Stimulated activated naive CD8-positive, alpha-beta T cell treated with anti-CD3 and anti-CD28 coated beads, Interleukin-15, amount 100 ng/mL, for 72 hours (primary cell): Measurements from ENCODE around the gene CCM2.
A peak's percentile ranks its signal among the peaks of the same experiment; 100 is the strongest.

ENCODE experiments used
- ATAC-seq: fragments of 150-1000 bp; cut with Tn5 transposase; 2 replicates; pipeline ENCODE4 v1.10.0; 2021; ENCODE audit warnings: mild to moderate bottlenecking, moderate library complexity
- DNase-seq, 2 donors: peaks; one replicate each; pipeline ENCODE4 v3.0.0; 2021 to 2022
- H3K27ac Mint-ChIP-seq, 2 donors: one replicate each; pipeline ENCODE4 v1.8.0; 2022; ENCODE audit warnings: mild to moderate bottlenecking in 2 of 2, mixed read lengths in 2 of 2, moderate library complexity in 2 of 2
- H3K27me3 Mint-ChIP-seq: one replicate; pipeline ENCODE4 v1.8.0; 2022; ENCODE audit warnings: mixed read lengths
- H3K4me1 Mint-ChIP-seq: one replicate; pipeline ENCODE4 v1.8.0; 2022; ENCODE audit warnings: mild to moderate bottlenecking, mixed read lengths
- H3K4me3 Mint-ChIP-seq, 2 donors: one replicate each; pipeline ENCODE4 v1.8.0; 2022; ENCODE audit warnings: mild to moderate bottlenecking in 2 of 2, mixed read lengths in 2 of 2, moderate library complexity in 1 of 2
- H3K9me3 Mint-ChIP-seq, 2 donors: one replicate each; pipeline ENCODE4 v1.8.0; 2022; ENCODE audit warnings: mixed read lengths in 2 of 2

The CCM2 gene

DNA sequence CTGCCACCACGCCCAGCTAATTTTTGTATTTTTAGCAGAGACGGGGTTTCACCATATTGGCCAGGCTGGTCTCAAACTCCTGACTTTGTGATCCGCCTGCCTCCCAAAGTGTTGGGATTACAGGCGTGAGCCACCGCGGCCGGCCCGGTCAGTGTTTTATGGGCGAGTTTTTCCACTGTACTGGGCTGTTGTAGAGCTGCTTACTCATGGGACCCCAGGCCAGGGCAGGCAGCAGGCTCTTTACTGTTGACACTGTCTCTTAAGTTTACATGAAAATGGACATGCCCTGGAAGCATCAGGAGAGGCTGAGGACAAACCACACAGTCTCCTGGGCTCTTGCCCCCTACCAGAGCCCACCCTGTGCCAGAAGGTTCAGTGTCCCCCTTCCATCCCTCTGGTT lies 77.6 kb downstream of the CCM2 start:
- ATAC-seq (no peak), DNase-seq (no peak)
- peaks cover 20% of the 10 kb centered on the region for H3K4me1 Mint-ChIP-seq
- H3K27me3 Mint-ChIP-seq: no peaks in the 10 kb centered on the region
- no peak overlapping the region for H3K4me3 Mint-ChIP-seq
- H3K27ac Mint-ChIP-seq: no peak overlapping the region
- H3K9me3 Mint-ChIP-seq: no peaks in the 10 kb centered on the region

DNA sequence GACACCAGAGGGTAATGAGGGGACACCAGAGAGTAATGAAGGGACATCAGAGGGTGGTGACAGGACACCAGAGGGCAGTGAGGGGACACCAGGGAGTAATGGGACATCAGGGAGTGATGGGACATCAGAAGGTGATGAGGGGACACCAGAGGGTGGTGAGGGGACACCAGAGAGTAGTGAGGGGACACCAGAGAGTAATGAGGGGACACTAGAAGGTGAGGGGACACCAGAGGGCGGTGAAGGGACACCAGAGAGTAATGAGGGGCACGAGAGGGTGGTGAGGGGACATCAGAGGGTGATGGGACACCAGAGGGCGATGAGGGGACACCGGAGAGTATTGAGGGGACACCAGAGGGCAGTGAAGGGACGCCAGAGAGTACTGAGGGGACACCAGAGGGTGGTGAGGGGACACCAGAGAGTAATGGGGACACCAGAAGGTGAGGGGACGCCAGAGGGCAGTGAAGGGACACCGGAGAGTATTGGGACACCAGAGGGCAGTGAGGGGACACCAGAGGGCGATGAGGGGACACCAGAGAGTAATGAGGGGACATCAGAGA lies 78.2 kb downstream of the CCM2 start:
- DNase-seq: no peak
- no peak for ATAC-seq
- Mint-ChIP-seq H3K27ac (peak overlapping the region; percentile 53 to 85), H3K9me3 (no peaks in the 10 kb centered on the region), H3K4me3 (no peak overlapping the region), H3K4me1 (peaks cover 14% of the 10 kb centered on the region), H3K27me3 (no peaks in the 10 kb centered on the region)

GRCh38 chr7:45080265-45080957 lies 80.4 kb downstream of the CCM2 start:
- peak; percentile 31 for ATAC-seq
- peak overlapping the region; percentile 52 to 54 for H3K27ac Mint-ChIP-seq

DNA sequence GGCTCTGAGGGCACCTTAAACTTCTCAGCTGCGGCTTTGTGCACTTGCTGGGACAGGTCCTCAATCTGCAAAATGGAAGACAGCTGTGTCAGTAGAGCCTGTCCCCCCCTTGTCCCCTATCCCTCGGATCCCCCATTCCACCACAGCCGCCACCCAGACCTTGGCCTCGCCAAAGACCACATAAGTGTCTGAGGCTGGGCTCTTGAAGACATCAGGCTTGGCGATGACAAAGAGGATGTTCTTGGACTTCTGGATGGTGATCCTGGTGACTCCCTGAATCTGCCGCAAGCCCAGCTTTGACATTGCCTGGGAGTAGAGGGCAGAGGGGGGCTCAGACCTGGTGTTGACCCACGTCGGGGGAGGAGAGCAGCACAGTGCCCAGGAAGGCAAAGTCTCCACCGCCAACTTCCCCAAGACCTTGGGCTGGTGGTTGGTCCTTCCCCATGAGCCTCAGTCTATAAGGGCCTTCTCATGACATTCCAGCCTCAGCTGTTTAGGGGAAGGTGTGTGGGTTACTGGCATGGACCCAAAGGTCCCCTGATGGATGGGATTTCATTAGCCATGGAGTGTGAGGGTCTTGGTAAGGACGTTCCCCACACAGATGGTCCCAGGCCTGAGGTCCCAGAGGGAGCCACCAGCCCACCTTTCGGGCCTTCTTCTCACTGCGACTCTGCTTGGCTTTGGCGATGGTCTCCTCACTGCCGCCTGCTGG lies 81.1 kb downstream of the CCM2 start:
- Mint-ChIP-seq H3K4me3 (no peak overlapping the region), H3K9me3 (no peaks in the 10 kb centered on the region), H3K4me1 (no peaks in the 10 kb centered on the region), H3K27me3 (no peaks in the 10 kb centered on the region), H3K27ac (peak overlapping the region; percentile 38 to 84)
- ATAC-seq (no peak), DNase-seq (peak in 1 of 2 donors; percentile 14)

More at GRCh38 chr7:45080265-45080957, 80.4 kb downstream of the CCM2 start:
- Mint-ChIP-seq H3K4me3 (no peak overlapping the region), H3K9me3 (no peaks in the 10 kb centered on the region), H3K27me3 (no peaks in the 10 kb centered on the region), H3K4me1 (peaks cover 4% of the 10 kb centered on the region)
- DNase-seq: peak in 1 of 2 donors; percentile 20

- Mint-ChIP-seq H3K4me1 (no peaks in the 10 kb centered on the region), H3K27ac (peak overlapping the region in 1 of 2 donors; percentile 84), H3K4me3 (no peak overlapping the region), H3K27me3 (no peaks in the 10 kb centered on the region), H3K9me3 (no peaks in the 10 kb centered on the region)
- no peak for DNase-seq
- ATAC-seq: no peak
Measured at GRCh38 chr7:45081670-45081974, 81.6 kb downstream of the CCM2 start.

GRCh38 chr7:45082031-45082830 lies 82.2 kb downstream of the CCM2 start:
- Mint-ChIP-seq H3K4me3 (no peak overlapping the region), H3K9me3 (no peaks in the 10 kb centered on the region), H3K4me1 (no peaks in the 10 kb centered on the region), H3K27ac (peak overlapping the region in 1 of 2 donors; percentile 84), H3K27me3 (no peaks in the 10 kb centered on the region)
- ATAC-seq: peak; percentile 3
- DNase-seq: no peak

GRCh38 chr7:45082831-45083331 lies 82.9 kb downstream of the CCM2 start:
- Mint-ChIP-seq H3K4me1 (no peaks in the 10 kb centered on the region), H3K27me3 (no peaks in the 10 kb centered on the region)

GRCh38 chr7:45084336-45084735 lies 84.3 kb downstream of the CCM2 start:
- Mint-ChIP-seq H3K27ac (no peak overlapping the region), H3K4me3 (no peak overlapping the region), H3K9me3 (no peaks in the 10 kb centered on the region), H3K4me1 (peaks cover 3% of the 10 kb centered on the region), H3K27me3 (peaks cover 2% of the 10 kb centered on the region)
- ATAC-seq (no peak), DNase-seq (no peak)

More at GRCh38 chr7:45082831-45083331, 82.9 kb downstream of the CCM2 start:
- ATAC-seq (no peak), DNase-seq (no peak)
- Mint-ChIP-seq H3K9me3 (no peaks in the 10 kb centered on the region), H3K27ac (peak overlapping the region; percentile 33 to 55), H3K4me3 (no peak overlapping the region)

- DNase-seq (no peak), ATAC-seq (no peak)
- Mint-ChIP-seq H3K4me3 (no peak overlapping the region), H3K9me3 (no peaks in the 10 kb centered on the region), H3K4me1 (peaks cover 10% of the 10 kb centered on the region), H3K27ac (peak overlapping the region in 1 of 2 donors; percentile 59), H3K27me3 (peaks cover 9% of the 10 kb centered on the region)
Measured at GRCh38 chr7:45084901-45085618, 85.1 kb downstream of the CCM2 start.

GRCh38 chr7:45085619-45086200 lies 85.7 kb downstream of the CCM2 start:
- no peak for DNase-seq
- H3K27ac Mint-ChIP-seq: peak overlapping the region in 1 of 2 donors; percentile 59
- H3K4me3 Mint-ChIP-seq: no peak overlapping the region

GRCh38 chr7:45086331-45087065 lies 86.5 kb downstream of the CCM2 start:
- H3K27me3 Mint-ChIP-seq: peaks cover 9% of the 10 kb centered on the region
- peaks cover 10% of the 10 kb centered on the region for H3K4me1 Mint-ChIP-seq
- DNase-seq: no peak
- no peak overlapping the region for H3K27ac Mint-ChIP-seq
- ATAC-seq: no peak
- no peaks in the 10 kb centered on the region for H3K9me3 Mint-ChIP-seq
- H3K4me3 Mint-ChIP-seq: no peak overlapping the region

More at GRCh38 chr7:45085619-45086200, 85.7 kb downstream of the CCM2 start:
- Mint-ChIP-seq H3K4me1 (peaks cover 10% of the 10 kb centered on the region), H3K27me3 (peaks cover 9% of the 10 kb centered on the region), H3K9me3 (no peaks in the 10 kb centered on the region)
- ATAC-seq: peak; percentile 7

GRCh38 chr7:45087301-45088145 lies 87.5 kb downstream of the CCM2 start:
- H3K27me3 Mint-ChIP-seq: peaks cover 9% of the 10 kb centered on the region
- DNase-seq (no peak), ATAC-seq (no peak)
- no peak overlapping the region for H3K27ac Mint-ChIP-seq
- peaks cover 10% of the 10 kb centered on the region for H3K4me1 Mint-ChIP-seq
- peak overlapping the region; percentile 69 to 72 for H3K4me3 Mint-ChIP-seq
- no peaks in the 10 kb centered on the region for H3K9me3 Mint-ChIP-seq

DNA sequence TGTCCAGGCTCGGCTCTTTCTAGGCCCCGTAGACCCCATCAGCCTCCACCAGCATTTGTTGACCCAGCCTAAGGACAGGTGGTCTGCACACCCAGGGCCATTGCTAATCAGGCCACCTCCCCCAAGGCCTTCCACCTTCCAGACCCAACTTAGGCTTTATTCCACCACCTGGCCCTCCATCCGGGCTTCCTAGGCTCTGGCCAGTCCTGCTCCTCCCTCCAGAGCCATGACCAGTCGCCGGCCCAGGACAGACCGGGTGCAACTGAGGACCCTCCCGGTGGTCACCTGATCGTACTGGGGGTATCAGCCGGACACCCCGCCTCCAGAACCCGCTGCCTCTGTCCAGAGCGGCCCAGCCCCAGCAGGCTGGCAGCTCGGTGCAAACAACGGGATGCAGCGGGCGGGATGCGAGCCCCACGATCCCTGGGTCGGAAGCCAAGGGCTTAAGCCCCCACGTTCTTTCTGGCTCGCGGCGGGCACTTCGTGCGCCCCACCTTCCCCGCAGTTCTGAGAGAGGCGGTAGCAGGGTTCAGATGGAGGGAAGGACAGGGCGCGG lies 88.2 kb downstream of the CCM2 start:
- Mint-ChIP-seq H3K4me3 (peak overlapping the region; percentile 69 to 72), H3K27me3 (peaks cover 9% of the 10 kb centered on the region), H3K27ac (no peak overlapping the region), H3K4me1 (peaks cover 10% of the 10 kb centered on the region), H3K9me3 (no peaks in the 10 kb centered on the region)
- ATAC-seq (no peak), DNase-seq (no peak)
